NCI-H526 (cell line): Measurements from ENCODE around the gene SLC9A9.
"Not testable (repeated sequence)": the region's sequence is repeated elsewhere in the genome, so short reads cannot be mapped to it uniquely, and the experiment has no call there.

Experiments used
- DNase-seq, 2 experiments: peaks; one replicate each; lab custom pipeline; 2025; lab: John Stamatoyannopoulos, UW

Gene SLC9A9

GRCh38 chr3:143755978-143756377, 92.3 kb downstream of the SLC9A9 start:
- DNase-seq: no peak

GRCh38 chr3:143754090-143754489, 94.2 kb downstream of the SLC9A9 start:
- no peak for DNase-seq

- DNase-seq: no peak
Observed at GRCh38 chr3:143753456-143753855, 94.8 kb downstream of the SLC9A9 start.

- DNase-seq: no peak
Observed at GRCh38 chr3:143753006-143753405, 95.3 kb downstream of the SLC9A9 start.

GRCh38 chr3:143751643-143752178, 96.6 kb downstream of the SLC9A9 start:
- no peak for DNase-seq

- DNase-seq: no peak
Observed at GRCh38 chr3:143750841-143751240, 97.4 kb downstream of the SLC9A9 start.

- no peak for DNase-seq
Observed at GRCh38 chr3:143749926-143750325, 98.3 kb downstream of the SLC9A9 start.

- DNase-seq: no peak
Observed at GRCh38 chr3:143737065-143737464, 111.2 kb downstream of the SLC9A9 start.

GRCh38 chr3:143736205-143736997, 111.9 kb downstream of the SLC9A9 start:
- no peak for DNase-seq

GRCh38 chr3:143731776-143732175, 116.5 kb downstream of the SLC9A9 start:
- no peak for DNase-seq

- no peak for DNase-seq
Observed at GRCh38 chr3:143731320-143731719, 116.9 kb downstream of the SLC9A9 start.

- no peak for DNase-seq
Observed at GRCh38 chr3:143727391-143727790, 120.9 kb downstream of the SLC9A9 start.

- DNase-seq: no peak
Observed at GRCh38 chr3:143726727-143727126, 121.5 kb downstream of the SLC9A9 start.

- DNase-seq: no peak
Observed at GRCh38 chr3:143720381-143720780, 127.9 kb downstream of the SLC9A9 start.

- DNase-seq: no peak
Observed at GRCh38 chr3:143718463-143718862, 129.8 kb downstream of the SLC9A9 start.

GRCh38 chr3:143716731-143717130, 131.5 kb downstream of the SLC9A9 start:
- no peak for DNase-seq

GRCh38 chr3:143712522-143712921, 135.7 kb downstream of the SLC9A9 start:
- no peak for DNase-seq

- no peak for DNase-seq
Observed at GRCh38 chr3:143707848-143708247, 140.4 kb downstream of the SLC9A9 start.

- no peak for DNase-seq
Observed at GRCh38 chr3:143700431-143700975, 147.8 kb downstream of the SLC9A9 start.

GRCh38 chr3:143699424-143699823, 148.8 kb downstream of the SLC9A9 start:
- DNase-seq: no peak

- DNase-seq: no peak
Observed at GRCh38 chr3:143698682-143699303, 149.5 kb downstream of the SLC9A9 start.

GRCh38 chr3:143697975-143698374, 150.3 kb downstream of the SLC9A9 start:
- no peak for DNase-seq

- DNase-seq: not testable (repeated sequence)
Observed at GRCh38 chr3:143695333-143695732, 152.9 kb downstream of the SLC9A9 start.
